Breast epithelium (tissue), 3 donors: ENCODE measurements around the gene ARHGAP10.

Source experiments
- POLR2A ChIP-seq: fragments of 450-650 bp; IDR thresholded peaks from one replicate; pipeline ENCODE4 v1.6.1; 2016; ENCODE audit warnings: antibody characterized with exemption, mild to moderate bottlenecking, moderate library complexity
- TF ChIP-seq, protein P1 (sequence below), 3 donors: fragments of 450-650 bp; IDR thresholded peaks; one replicate each; pipeline ENCODE4 v1.5.1; 2016 to 2017; ENCODE audit warnings: antibody characterized with exemption in 3 of 3, mild to moderate bottlenecking in 3 of 3, moderate library complexity in 3 of 3

GRCh38 chr4:147927377-147928137, 195.7 kb downstream of the ARHGAP10 start:
- TF ChIP-seq, protein P1, sequence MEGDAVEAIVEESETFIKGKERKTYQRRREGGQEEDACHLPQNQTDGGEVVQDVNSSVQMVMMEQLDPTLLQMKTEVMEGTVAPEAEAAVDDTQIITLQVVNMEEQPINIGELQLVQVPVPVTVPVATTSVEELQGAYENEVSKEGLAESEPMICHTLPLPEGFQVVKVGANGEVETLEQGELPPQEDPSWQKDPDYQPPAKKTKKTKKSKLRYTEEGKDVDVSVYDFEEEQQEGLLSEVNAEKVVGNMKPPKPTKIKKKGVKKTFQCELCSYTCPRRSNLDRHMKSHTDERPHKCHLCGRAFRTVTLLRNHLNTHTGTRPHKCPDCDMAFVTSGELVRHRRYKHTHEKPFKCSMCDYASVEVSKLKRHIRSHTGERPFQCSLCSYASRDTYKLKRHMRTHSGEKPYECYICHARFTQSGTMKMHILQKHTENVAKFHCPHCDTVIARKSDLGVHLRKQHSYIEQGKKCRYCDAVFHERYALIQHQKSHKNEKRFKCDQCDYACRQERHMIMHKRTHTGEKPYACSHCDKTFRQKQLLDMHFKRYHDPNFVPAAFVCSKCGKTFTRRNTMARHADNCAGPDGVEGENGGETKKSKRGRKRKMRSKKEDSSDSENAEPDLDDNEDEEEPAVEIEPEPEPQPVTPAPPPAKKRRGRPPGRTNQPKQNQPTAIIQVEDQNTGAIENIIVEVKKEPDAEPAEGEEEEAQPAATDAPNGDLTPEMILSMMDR (IDR thresholded peaks at IDR 0.05), result no peak
- no peak for TF ChIP-seq POLR2A
